Mesenchymal stem cell (in vitro differentiated cells and primary cell): ENCODE data around the gene YIF1A.
A peak's percentile ranks its signal among the peaks of the same experiment; 100 is the strongest.

Source experiments
- DNase-seq: peaks from one replicate; pipeline ENCODE4 v3.0.0-alpha.2; 2013
- H2AFZ ChIP-seq: one replicate; pipeline ENCODE4 v1.6.1; 2013; ENCODE audit warnings: low read depth, mild to moderate bottlenecking, control low read depth, inconsistent platforms, low read length, moderate library complexity
- H2AK5ac ChIP-seq: 2 replicates; pipeline ENCODE4 v1.6.1; 2013; ENCODE audit warnings: low read length, moderate library complexity, mild to moderate bottlenecking, inconsistent platforms; ENCODE audit not compliant: severe bottlenecking
- H2BK120ac ChIP-seq: one replicate; pipeline ENCODE4 v1.6.1; 2013; ENCODE audit warnings: low read depth, mild to moderate bottlenecking, inconsistent platforms, low read length, moderate library complexity
- H2BK12ac ChIP-seq, 2 experiments: one replicate each; pipeline ENCODE4 v1.6.1; 2013; ENCODE audit warnings: inconsistent platforms in 2 of 2, low read length in 2 of 2, mild to moderate bottlenecking in 2 of 2, moderate library complexity in 2 of 2, control low read depth in 1 of 2
- H2BK15ac ChIP-seq: one replicate; pipeline ENCODE4 v1.6.1; 2013; ENCODE audit warnings: mild to moderate bottlenecking, low read depth, inconsistent platforms; ENCODE audit not compliant: poor library complexity, severe bottlenecking
- H2BK5ac ChIP-seq: 2 replicates; pipeline ENCODE4 v1.6.1; 2013; ENCODE audit warnings: low read depth, mild to moderate bottlenecking, low read length, control low read depth, inconsistent platforms; ENCODE audit not compliant: poor library complexity, severe bottlenecking
- H3K14ac ChIP-seq, 2 experiments: one replicate each; pipeline ENCODE4 v1.6.1; 2013; ENCODE audit warnings: inconsistent platforms in 2 of 2, low read length in 2 of 2, control low read depth in 1 of 2, mild to moderate bottlenecking in 1 of 2, moderate library complexity in 1 of 2
- H3K18ac ChIP-seq, 2 experiments: one replicate each; pipeline ENCODE4 v1.6.1; 2013; ENCODE audit warnings: inconsistent platforms in 2 of 2, low read length in 2 of 2, control low read depth in 1 of 2, low read depth in 1 of 2, mild to moderate bottlenecking in 1 of 2
- H3K23ac ChIP-seq, 2 experiments: one replicate each; pipeline ENCODE4 v1.6.1; 2013; ENCODE audit warnings: inconsistent platforms in 2 of 2, low read length in 2 of 2, mild to moderate bottlenecking in 2 of 2, moderate library complexity in 2 of 2, control low read depth in 1 of 2
- H3K27ac ChIP-seq: 2 replicates; pipeline ENCODE4 v1.5.1; 2013; ENCODE audit warnings: mild to moderate bottlenecking, moderate library complexity, low read length, control low read depth, inconsistent platforms; ENCODE audit not compliant: poor library complexity, severe bottlenecking
- H3K27me3 ChIP-seq, 2 experiments: 2 replicates each; pipeline versions ENCODE4 v1.6.1 to v1.7.0; 2013; ENCODE audit warnings: low read length in 2 of 2, mild to moderate bottlenecking in 2 of 2, moderate library complexity in 2 of 2, control low read depth in 1 of 2, inconsistent platforms in 1 of 2; ENCODE audit not compliant: control insufficient read depth in 1 of 2, insufficient read depth in 1 of 2
- H3K36me3 ChIP-seq, 2 experiments: 2 replicates each; pipeline versions ENCODE4 v1.6.1 to v1.7.0; 2013; ENCODE audit warnings: low read length in 2 of 2, control low read depth in 1 of 2, inconsistent platforms in 1 of 2, low read depth in 1 of 2, mild to moderate bottlenecking in 1 of 2; ENCODE audit not compliant: insufficient read depth in 2 of 2, control insufficient read depth in 1 of 2
- H3K4ac ChIP-seq, 2 experiments: one replicate each; pipeline ENCODE4 v1.6.1; 2013; ENCODE audit warnings: inconsistent platforms in 2 of 2, low read length in 2 of 2, mild to moderate bottlenecking in 2 of 2, moderate library complexity in 2 of 2, control low read depth in 1 of 2, low read depth in 1 of 2
- H3K4me1 ChIP-seq: 2 replicates; pipeline ENCODE4 v1.6.1; 2013; ENCODE audit warnings: low read depth, low read length, control low read depth; ENCODE audit not compliant: control insufficient read depth, insufficient read depth
- H3K4me2 ChIP-seq: 2 replicates; pipeline ENCODE4 v1.6.1; 2013; ENCODE audit warnings: low read length, mild to moderate bottlenecking, inconsistent platforms; ENCODE audit not compliant: poor library complexity, severe bottlenecking
- H3K4me3 ChIP-seq, 2 experiments: 2 replicates each; pipeline versions ENCODE4 v1.5.1 to v1.7.0; 2013; ENCODE audit warnings: low read length in 2 of 2, mild to moderate bottlenecking in 2 of 2, control low read depth in 1 of 2, low read depth in 1 of 2; ENCODE audit not compliant: insufficient read depth in 1 of 2
- H3K79me1 ChIP-seq: replicated peaks from 2 replicates; pipeline ENCODE4 v1.6.1; 2013; ENCODE audit warnings: mild to moderate bottlenecking, control low read depth, low read length, inconsistent platforms; ENCODE audit not compliant: poor library complexity, severe bottlenecking
- H3K9ac ChIP-seq: 2 replicates; pipeline ENCODE4 v1.7.0; 2013; ENCODE audit warnings: mild to moderate bottlenecking, low read length, moderate library complexity
- H3K9me3 ChIP-seq: 2 replicates; pipeline ENCODE4 v1.7.0; 2013; ENCODE audit warnings: mild to moderate bottlenecking, low read length; ENCODE audit not compliant: control insufficient read depth
- H4K8ac ChIP-seq: one replicate; pipeline ENCODE4 v1.6.1; 2013; ENCODE audit warnings: inconsistent platforms, mild to moderate bottlenecking, low read length, moderate library complexity
- H4K91ac ChIP-seq: one replicate; pipeline ENCODE4 v1.6.1; 2013; ENCODE audit warnings: mild to moderate bottlenecking, low read length, inconsistent platforms
- whole genome bisulfite sequencing: methylation state at CpG from one replicate; pipeline ENCODE4 v1.1.7; 2013; ENCODE audit warnings: mixed read lengths; 5-methylcytosine and 5-hydroxymethylcytosine counted together

The YIF1A gene

DNA sequence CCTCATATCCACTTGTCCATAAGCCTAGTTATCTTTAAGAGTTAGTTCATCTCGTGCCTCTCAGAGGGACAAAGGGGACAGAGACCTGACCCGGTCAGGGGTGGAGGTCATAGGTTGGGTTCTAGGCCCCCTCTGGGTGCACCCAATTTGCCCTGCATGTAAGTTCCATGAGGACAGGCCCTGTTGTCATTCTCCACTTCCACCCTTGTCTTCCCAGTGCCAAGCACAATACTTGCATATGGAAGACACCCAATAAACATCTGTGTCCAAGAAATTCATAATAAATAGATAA lies 1.3 kb upstream of the YIF1A start:
- no peak overlapping the region for H2AK5ac ChIP-seq
- no peak overlapping the region for H2BK12ac ChIP-seq
- H3K27me3 ChIP-seq, result peaks cover 30 to 38% of the 10 kb centered on the region in 2 experiments
- H2AFZ ChIP-seq, result no peak overlapping the region
- no peak overlapping the region for H3K4me2 ChIP-seq
- no peak overlapping the region for H2BK120ac ChIP-seq
- no peak overlapping the region for H3K4ac ChIP-seq
- 90% methylated on average over 2 of the region's 2 CpGs for WGBS
- no peaks in the 10 kb centered on the region for H3K9me3 ChIP-seq
- no peak overlapping the region for H4K8ac ChIP-seq
- peaks cover 15% of the 10 kb centered on the region for H3K79me1 ChIP-seq
- H3K14ac ChIP-seq, result no peak overlapping the region
- H3K4me1 ChIP-seq, result peaks cover 43% of the 10 kb centered on the region
- H3K4me3 ChIP-seq, result peak overlapping the region in 1 of 2 experiments; percentile 92
- H2BK15ac ChIP-seq, result no peak overlapping the region
- H3K36me3 ChIP-seq, result peaks cover 17 to 32% of the 10 kb centered on the region in 2 experiments
- H3K18ac ChIP-seq, result no peak overlapping the region
- H3K23ac ChIP-seq, result no peak overlapping the region
- no peak overlapping the region for H3K27ac ChIP-seq
- H4K91ac ChIP-seq, result no peak overlapping the region
- no peak for DNase-seq
- H2BK5ac ChIP-seq, result no peak overlapping the region
- no peak overlapping the region for H3K9ac ChIP-seq

- H4K91ac ChIP-seq, result peak overlapping the region; percentile 83
- peak overlapping the region; percentile 55 for H2AFZ ChIP-seq
- H4K8ac ChIP-seq, result peak overlapping the region; percentile 89
- peak overlapping the region; percentile 96 for H2BK120ac ChIP-seq
- peak overlapping the region; percentile 87 for H3K4me2 ChIP-seq
- H3K18ac ChIP-seq, result peak overlapping the region; percentile 89 to 91
- peak overlapping the region in 1 of 2 experiments; percentile 80 for H3K23ac ChIP-seq
- H3K9me3 ChIP-seq, result no peaks in the 10 kb centered on the region
- no peak overlapping the region for H3K14ac ChIP-seq
- peak overlapping the region; percentile 97 for H2BK15ac ChIP-seq
- peaks cover 30 to 38% of the 10 kb centered on the region in 2 experiments for H3K27me3 ChIP-seq
- WGBS, result 16% methylated on average over 36 of the region's 36 CpGs
- peak overlapping the region; percentile 99 for H3K9ac ChIP-seq
- no peak overlapping the region for H2BK12ac ChIP-seq
- peaks cover 22 to 34% of the 10 kb centered on the region in 2 experiments for H3K36me3 ChIP-seq
- H2AK5ac ChIP-seq, result no peak overlapping the region
- H3K79me1 ChIP-seq, result peaks cover 20% of the 10 kb centered on the region
- peak overlapping the region; percentile 98 for H3K27ac ChIP-seq
- H3K4me1 ChIP-seq, result peaks cover 44% of the 10 kb centered on the region
- H2BK5ac ChIP-seq, result no peak overlapping the region
- no peak for DNase-seq
- peak overlapping the region; percentile 91 to 93 for H3K4ac ChIP-seq
- peak overlapping the region; percentile 62 to 92 for H3K4me3 ChIP-seq
Observed at GRCh38 chr11:66289548-66290329, 796 bp upstream of the YIF1A start.

DNA sequence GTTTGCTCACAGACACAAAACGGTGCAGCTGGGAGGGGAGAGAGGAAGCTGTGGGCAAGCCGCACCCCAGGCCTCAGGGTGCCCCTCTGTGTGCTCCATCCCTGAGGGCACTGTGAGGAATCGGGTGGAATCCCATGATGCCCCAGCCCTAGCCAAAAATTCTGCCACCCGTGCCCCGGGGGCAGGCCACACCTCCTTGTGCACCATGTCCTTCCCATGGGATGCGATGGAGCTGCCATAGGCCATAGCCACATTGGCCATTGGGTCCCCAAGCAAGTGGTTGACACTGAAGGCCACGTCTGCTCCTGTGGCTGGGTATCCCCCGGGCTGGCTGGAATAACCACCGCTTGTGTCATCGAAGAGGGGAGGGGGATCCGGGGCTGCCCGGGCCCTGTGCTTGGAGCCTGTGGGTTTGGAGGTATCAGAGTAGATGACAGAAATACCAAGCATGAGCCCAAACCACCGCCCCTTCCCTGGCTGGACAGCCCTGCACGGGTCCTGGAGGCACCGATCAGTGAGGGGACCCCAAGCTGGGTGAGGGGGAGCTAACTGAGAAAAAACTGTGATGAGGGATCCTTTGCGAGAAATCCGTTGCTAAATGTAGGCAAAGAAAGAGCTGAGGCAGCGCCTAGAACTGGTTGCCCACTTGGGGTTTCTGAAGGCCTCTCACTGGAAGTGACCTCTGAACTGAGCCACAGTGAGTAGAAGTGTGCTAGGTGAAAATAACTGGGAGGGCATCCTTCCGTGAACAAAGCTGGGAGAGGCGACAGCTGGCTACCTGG lies 863 bp downstream of the YIF1A start:
- Histone ChIP-seq H3K36me3 (peaks cover 34 to 46% of the 10 kb centered on the region in 2 experiments), H2AK5ac (peak overlapping the region; percentile 41), H3K27me3 (peaks cover 20 to 23% of the 10 kb centered on the region in 2 experiments), H2BK15ac (no peak overlapping the region), H3K27ac (peak overlapping the region; percentile 54), H3K79me1 (peaks cover 26% of the 10 kb centered on the region), H2BK120ac (peak overlapping the region; percentile 96), H3K18ac (peak overlapping the region; percentile 94 to 98), H3K23ac (peak overlapping the region in 1 of 2 experiments; percentile 87), H2BK5ac (peak overlapping the region; percentile 79), H4K8ac (peak overlapping the region; percentile 96), H3K4me3 (peak overlapping the region; percentile 92), H4K91ac (peak overlapping the region; percentile 94), H3K4ac (peak overlapping the region; percentile 95 to 96), H2BK12ac (peak overlapping the region in 1 of 2 experiments; percentile 21), H2AFZ (peak overlapping the region; percentile 6), H3K4me1 (peaks cover 44% of the 10 kb centered on the region), H3K14ac (peak overlapping the region; percentile 89 to 95), H3K9me3 (no peaks in the 10 kb centered on the region), H3K9ac (peak overlapping the region; percentile 99), H3K4me2 (peak overlapping the region; percentile 90)
- DNase-seq, result peak; percentile 46
- 59% methylated on average over 20 of the region's 20 CpGs for WGBS
